Ovary (tissue), 9 donors: ENCODE data around the gene PCGF1. TPM values are rescaled to one million over a fixed set of nuclear protein-coding genes. Genes with fewer than 3 reads are reported as not detected.

ENCODE experiments used
- DNase-seq, 5 donors: peaks; one replicate each; pipeline ENCODE4 v3.0.0-alpha.2; 2019 to 2020
- H3K27ac ChIP-seq, 2 donors: fragments of 200-600 bp; one replicate each; pipeline versions ENCODE4 v1.5.1 to v1.8.0; 2019 to 2022
- H3K27me3 ChIP-seq: fragments of 200-600 bp; one replicate; pipeline ENCODE4 v1.8.0; 2022
- H3K36me3 ChIP-seq: fragments of 200-600 bp; sonication (generic); one replicate; pipeline ENCODE4 v1.5.1; 2019
- H3K4me1 ChIP-seq: one replicate; pipeline ENCODE4 v1.8.1; 2013; ENCODE audit warnings: mild to moderate bottlenecking, moderate library complexity; ENCODE audit not compliant: insufficient read depth
- H3K4me3 ChIP-seq: fragments of 200-600 bp; sonication (generic); one replicate; pipeline ENCODE4 v1.5.1; 2017
- H3K9me3 ChIP-seq, 2 donors: fragments of 200-600 bp in 1 of 2; sonication (generic) in 1 of 2; one replicate each; pipeline versions ENCODE4 v1.5.1 to v1.8.1; 2013 to 2019; ENCODE audit warnings: mild to moderate bottlenecking in 1 of 2, moderate library complexity in 1 of 2
- CTCF ChIP-seq, 3 donors: fragments of 450-650 bp in 2 of 3; fragments of 200-600 bp in 1 of 3; IDR thresholded peaks; one replicate each; pipeline versions ENCODE4 v1.5.1 to v1.8.0; 2016 to 2022; ENCODE audit warnings: antibody characterized with exemption in 3 of 3, mild to moderate bottlenecking in 1 of 3
- EP300 ChIP-seq: sonication (generic); formaldehyde crosslinking; IDR thresholded peaks from one replicate; pipeline ENCODE4 v1.6.1; 2017; ENCODE audit warnings: antibody characterized with exemption
- POLR2A ChIP-seq: fragments of 450-650 bp; IDR thresholded peaks from one replicate; pipeline ENCODE4 v1.6.1; 2017; ENCODE audit warnings: antibody characterized with exemption, mild to moderate bottlenecking, moderate library complexity
- WGBS, 3 donors: extraction: QIAGEN DNeasy Blood & Tissue Kit in 1 of 3; methylation state at CpG; one replicate each; pipeline versions ENCODE4 v1.1.5 to v1.1.7; 2013 to 2017; 5-methylcytosine and 5-hydroxymethylcytosine counted together
- intact Hi-C, 4 donors: fragments of 100-400 bp; cut with DNase I; formaldehyde crosslinking; loops; one replicate each; pipeline versions ENCODE4 v1.11.0 to v1.15.1; 2022 to 2023
- polyA plus RNA-seq, 2 donors: library from polyadenylated mRNA; stranded (reverse); fragments of 200-250 nt in 1 of 2; fragments of 350-450 nt in 1 of 2; fragmentation: Illumina TruSeq in 1 of 2; extraction: RNeasy Lipid Tissue Mini Kit (QIAGEN cat#74804) in 1 of 2; gene quantifications; one replicate each; pipeline ENCODE4 v1.2.3, GENCODE V29; 2013 to 2014
- total RNA-seq, 7 donors: library from RNA; depleted of rRNA in 2 of 7; stranded (reverse); fragments of >200 nt in 2 of 7; fragmentation: NEBNext Ultra II Directional in 3 of 7; extraction: Animal tissue kit (Norgen Biotek cat#: 25700) in 3 of 7; gene quantifications; one replicate each; pipeline versions ENCODE4 v1.1.0 to v1.2.4, GENCODE V29; 2016 to 2023
- donor health status: DM: no; HTN: no; CAD: no; lungs with moderate emphysema.
- donor health status: DM: no; HTN: no; CAD: no.
- donor health status: Bipolar disorder and iron deficiency.
- donor health status: DM: yes; HTN: yes; CAD: no.
- donor health status: DM: no; HTN: no; CAD: no.
- donor health status: DM: yes; HTN: yes; CAD: no.

PCGF1 gene
- total and polyA plus RNA-seq, 9 donors, result 9.3 to 24.3 (median 13.8) TPM

GRCh38 chr2:74528600-74529356 lies 21.3 kb upstream of the PCGF1 start:
- peak overlapping the region in 1 of 2 donors; percentile 70 for H3K27ac ChIP-seq
- no peak for DNase-seq
- H3K9me3 ChIP-seq, result no peaks in the 10 kb centered on the region
- 15 to 17% (median 16%) methylated on average over 27 to 29 of the region's 29 CpGs for WGBS, 3 donors
- TF ChIP-seq POLR2A (no peak), EP300 (no peak), CTCF (IDR thresholded peaks at IDR 0.05) (no peak)
- H3K36me3 ChIP-seq, result no peaks in the 10 kb centered on the region
- H3K4me1 ChIP-seq, result peaks cover 13% of the 10 kb centered on the region
- intact Hi-C loops, result no loop called here
- no peaks in the 10 kb centered on the region for H3K27me3 ChIP-seq
- peak overlapping the region; percentile 92 for H3K4me3 ChIP-seq

- intact Hi-C loops, result no loop called here
- Histone ChIP-seq H3K9me3 (no peaks in the 10 kb centered on the region), H3K4me1 (peaks cover 13% of the 10 kb centered on the region), H3K36me3 (no peaks in the 10 kb centered on the region), H3K27ac (no peak overlapping the region), H3K27me3 (no peaks in the 10 kb centered on the region), H3K4me3 (no peak overlapping the region)
- DNase-seq, result peak in 1 of 5 donors; percentile 21
- WGBS, 3 donors, result 91 to 93% (median 93%) methylated on average over 9 of the region's 9 CpGs
- TF ChIP-seq EP300, result no peak
- TF ChIP-seq CTCF (IDR thresholded peaks at IDR 0.05), result no peak
- TF ChIP-seq POLR2A, result no peak
These were observed 20.2 kb upstream of the PCGF1 start for GRCh38 chr2:74527741-74528140.

- H3K9me3 ChIP-seq, result no peaks in the 10 kb centered on the region
- no peaks in the 10 kb centered on the region for H3K27me3 ChIP-seq
- no peaks in the 10 kb centered on the region for H3K36me3 ChIP-seq
- intact Hi-C loops, result no loop called here
- H3K4me3 ChIP-seq, result no peak overlapping the region
- no peak overlapping the region for H3K27ac ChIP-seq
- TF ChIP-seq EP300, result no peak
- TF ChIP-seq CTCF (IDR thresholded peaks at IDR 0.05), result no peak
- no peak for TF ChIP-seq POLR2A
- DNase-seq, result no peak
- peaks cover 13% of the 10 kb centered on the region for H3K4me1 ChIP-seq
- 97 to 99% (median 98%) methylated on average over 11 of the region's 11 CpGs for WGBS, 3 donors
These were observed 19.2 kb upstream of the PCGF1 start for GRCh38 chr2:74526649-74527230.

GRCh38 chr2:74525717-74526648 lies 18.5 kb upstream of the PCGF1 start, which contains the start of gene DQX1:
DQX1 (minus strand) TSS chr2:74526231; CDS start chr2:74525729, 502 bp downstream.
- no peaks in the 10 kb centered on the region for H3K27me3 ChIP-seq
- intact Hi-C loops, result no loop called here
- H3K4me1 ChIP-seq, result peaks cover 13% of the 10 kb centered on the region
- no peak within 1 kb of the TSS for H3K4me3 ChIP-seq
- H3K27ac ChIP-seq, result no peak within 1 kb of the TSS
- no peaks in the 10 kb centered on the region for H3K9me3 ChIP-seq
- 89 to 91% (median 91%) methylated on average over 11 of the region's 11 CpGs for WGBS, 3 donors
- H3K36me3 ChIP-seq, result no peaks in the 10 kb centered on the region
- no peak for DNase-seq
- TF ChIP-seq EP300 (no peak), POLR2A (no peak), CTCF (IDR thresholded peaks at IDR 0.05) (no peak)
